ENCODE data around the gene CCDC57. TPM values are rescaled to one million over a fixed set of nuclear protein-coding genes. Genes with fewer than 3 reads are reported as not detected.

The CCDC57 gene
- total RNA-seq, 2 experiments from 2014 or later: 129 to 135 TPM

DNA sequence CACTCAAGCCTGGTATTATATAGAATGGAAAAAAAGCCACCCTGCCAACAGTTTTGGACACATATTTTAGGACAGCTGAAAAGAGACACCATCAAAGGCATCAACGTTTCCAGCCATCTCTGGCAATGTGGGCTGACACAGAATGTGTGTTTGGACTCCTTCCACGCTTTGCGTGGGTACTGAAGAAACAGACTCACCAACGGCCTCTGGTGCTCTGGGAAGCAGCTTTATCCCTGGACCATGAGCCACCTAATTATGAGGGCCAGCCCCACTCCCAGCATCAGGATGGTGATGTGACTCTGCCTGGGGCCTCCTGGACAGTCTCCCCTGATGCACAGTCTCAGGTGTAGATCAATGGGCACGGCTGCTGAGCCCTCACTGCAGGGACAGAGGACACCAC lies 27.9 kb downstream of the CCDC57 start:
- CTCF ChIA-PET: interaction anchor here (1.4 kb wide), 1 partner anchor 21 kb away, joined by 4 read pairs; no protein-coding TSS in a partner anchor
- Histone ChIP-seq H3K27me3 (ENCODE audit: control insufficient read depth in 1 of 2, insufficient read depth in 2 of 2, low read length in 2 of 2) (no peaks in the 10 kb centered on the region), H3K27ac (ENCODE audit: low read depth in 1 of 2, low read length in 2 of 2) (no peak overlapping the region), H3K9me3 (ENCODE audit: control insufficient read depth in 1 of 2, insufficient read depth in 1 of 2, low read length in 2 of 2) (no peaks in the 10 kb centered on the region), H3K36me3 (ENCODE audit: insufficient read depth, low read length) (peaks cover 36% of the 10 kb centered on the region), H3K4me1 (ENCODE audit: insufficient read depth, low read length) (no peaks in the 10 kb centered on the region), H3K4me3 (ENCODE audit: low read length) (no peak overlapping the region)
- H3K27me3 Mint-ChIP-seq: no peaks in the 10 kb centered on the region
- H3K9me3 Mint-ChIP-seq: no peaks in the 10 kb centered on the region
- no peaks in the 10 kb centered on the region for H3K4me1 Mint-ChIP-seq (ENCODE audit: low read depth)
- H3K4me3 Mint-ChIP-seq: no peak overlapping the region
- H3K27ac Mint-ChIP-seq: no peak overlapping the region
- DNase-seq (no peak), ATAC-seq (ENCODE audit: poor library complexity) (no peak)
- POLR2A ChIA-PET: no interaction called here
- TF ChIP-seq, protein P1, sequence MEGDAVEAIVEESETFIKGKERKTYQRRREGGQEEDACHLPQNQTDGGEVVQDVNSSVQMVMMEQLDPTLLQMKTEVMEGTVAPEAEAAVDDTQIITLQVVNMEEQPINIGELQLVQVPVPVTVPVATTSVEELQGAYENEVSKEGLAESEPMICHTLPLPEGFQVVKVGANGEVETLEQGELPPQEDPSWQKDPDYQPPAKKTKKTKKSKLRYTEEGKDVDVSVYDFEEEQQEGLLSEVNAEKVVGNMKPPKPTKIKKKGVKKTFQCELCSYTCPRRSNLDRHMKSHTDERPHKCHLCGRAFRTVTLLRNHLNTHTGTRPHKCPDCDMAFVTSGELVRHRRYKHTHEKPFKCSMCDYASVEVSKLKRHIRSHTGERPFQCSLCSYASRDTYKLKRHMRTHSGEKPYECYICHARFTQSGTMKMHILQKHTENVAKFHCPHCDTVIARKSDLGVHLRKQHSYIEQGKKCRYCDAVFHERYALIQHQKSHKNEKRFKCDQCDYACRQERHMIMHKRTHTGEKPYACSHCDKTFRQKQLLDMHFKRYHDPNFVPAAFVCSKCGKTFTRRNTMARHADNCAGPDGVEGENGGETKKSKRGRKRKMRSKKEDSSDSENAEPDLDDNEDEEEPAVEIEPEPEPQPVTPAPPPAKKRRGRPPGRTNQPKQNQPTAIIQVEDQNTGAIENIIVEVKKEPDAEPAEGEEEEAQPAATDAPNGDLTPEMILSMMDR (IDR thresholded peaks at IDR 0.05): no peak
- peaks cover 34% of the 10 kb centered on the region for H3K36me3 Mint-ChIP-seq (ENCODE audit: low read depth)
- intact Hi-C loops (cut with DNase I, micrococcal nuclease): no loop called here

DNA sequence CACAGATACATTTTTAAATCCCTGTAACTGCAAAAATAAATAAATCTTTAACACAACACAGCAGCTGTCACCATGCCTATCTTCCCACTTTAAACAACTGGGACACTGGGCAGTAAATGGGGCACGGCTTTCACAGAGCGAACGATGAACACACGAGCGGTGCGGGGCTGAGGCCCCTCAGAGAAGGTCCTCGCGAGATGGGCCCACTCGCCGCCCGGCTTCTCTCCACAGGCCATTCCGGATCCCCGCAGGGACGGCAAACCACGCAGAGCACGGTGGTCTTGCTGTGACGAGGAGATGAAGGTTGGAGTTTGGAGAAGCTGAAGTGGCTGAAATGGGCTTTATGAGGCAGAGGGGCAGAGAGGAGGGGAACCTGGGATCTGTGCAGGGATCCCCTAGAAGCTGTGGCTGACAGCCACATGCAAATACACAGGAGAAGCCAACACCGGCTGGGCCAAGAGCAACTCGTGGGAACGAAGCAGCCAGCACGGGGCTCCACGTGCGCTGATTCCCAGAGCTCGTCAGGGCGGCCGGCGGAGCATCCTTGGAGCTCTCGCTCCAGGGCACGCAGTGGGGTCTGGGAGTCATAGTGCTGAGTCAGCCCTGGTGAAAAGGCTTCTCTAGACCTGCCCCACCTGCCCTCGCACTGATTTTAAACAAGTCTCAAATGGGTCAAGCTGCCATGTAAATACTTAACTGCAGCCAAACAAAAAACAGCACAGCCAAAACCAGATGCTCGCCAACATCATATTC lies 31.7 kb downstream of the CCDC57 start:
- H3K36me3 Mint-ChIP-seq (ENCODE audit: low read depth): peaks cover 40% of the 10 kb centered on the region
- H3K4me1 Mint-ChIP-seq (ENCODE audit: low read depth): no peaks in the 10 kb centered on the region
- H3K4me3 Mint-ChIP-seq: no peak overlapping the region
- no peak overlapping the region for H3K27ac Mint-ChIP-seq
- TF ChIP-seq, protein P1 (IDR thresholded peaks at IDR 0.05): no peak
- peaks cover 39% of the 10 kb centered on the region for H3K36me3 ChIP-seq (ENCODE audit: insufficient read depth, low read length)
- CTCF ChIA-PET: interaction anchor here (0.5 to 1.1 kb wide), 2 partner anchors 55 to 216 kb away, joined by 3 to 4 read pairs; no protein-coding TSS in a partner anchor
- DNase-seq (no peak), ATAC-seq (ENCODE audit: poor library complexity) (no peak)
- POLR2A ChIA-PET: no interaction called here
- no peaks in the 10 kb centered on the region for H3K27me3 Mint-ChIP-seq
- intact Hi-C loops (cut with DNase I, micrococcal nuclease): no loop called here
- no peaks in the 10 kb centered on the region for H3K9me3 Mint-ChIP-seq
- H3K4me1 ChIP-seq (ENCODE audit: insufficient read depth, low read length): no peaks in the 10 kb centered on the region
- no peak overlapping the region for H3K27ac ChIP-seq (ENCODE audit: low read depth in 1 of 2, low read length in 2 of 2)
- no peak overlapping the region for H3K4me3 ChIP-seq (ENCODE audit: low read length)
- no peaks in the 10 kb centered on the region for H3K9me3 ChIP-seq (ENCODE audit: control insufficient read depth in 1 of 2, insufficient read depth in 1 of 2, low read length in 2 of 2)
- H3K27me3 ChIP-seq (ENCODE audit: control insufficient read depth in 1 of 2, insufficient read depth in 2 of 2, low read length in 2 of 2): no peaks in the 10 kb centered on the region

DNA sequence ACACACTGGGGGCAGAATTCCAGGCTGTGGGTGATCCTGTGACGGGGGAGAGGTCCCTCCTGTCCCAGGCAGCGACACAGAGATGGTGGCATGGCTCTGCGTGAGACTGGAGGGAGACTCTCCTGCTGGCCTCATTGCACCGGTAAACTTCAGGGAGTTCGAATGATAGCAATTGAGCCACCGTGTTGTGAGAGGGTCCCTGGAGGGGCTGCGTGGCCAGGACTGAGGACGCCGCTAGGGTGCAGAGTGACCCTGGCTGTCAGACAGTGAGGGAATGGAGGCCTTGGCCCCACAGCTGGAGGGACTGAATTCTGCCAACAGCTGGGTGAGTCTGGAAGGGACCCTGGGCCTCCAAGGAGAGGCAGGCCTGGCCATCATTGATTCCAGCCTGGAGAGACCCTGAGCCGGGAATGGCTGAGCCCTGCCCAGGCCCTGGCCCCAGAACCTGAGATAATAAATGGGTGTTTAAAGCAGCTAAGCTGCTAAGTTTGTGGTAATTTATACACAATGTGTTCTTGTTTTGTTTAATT lies 32.6 kb downstream of the CCDC57 start:
- H3K9me3 Mint-ChIP-seq: no peaks in the 10 kb centered on the region
- DNase-seq: no peak
- ATAC-seq (ENCODE audit: poor library complexity): no peak
- intact Hi-C loops (cut with DNase I, micrococcal nuclease): no loop called here
- Histone ChIP-seq H3K9me3 (ENCODE audit: control insufficient read depth in 1 of 2, insufficient read depth in 1 of 2, low read length in 2 of 2) (no peaks in the 10 kb centered on the region), H3K4me1 (ENCODE audit: insufficient read depth, low read length) (no peaks in the 10 kb centered on the region), H3K27me3 (ENCODE audit: control insufficient read depth in 1 of 2, insufficient read depth in 2 of 2, low read length in 2 of 2) (no peaks in the 10 kb centered on the region), H3K27ac (ENCODE audit: low read depth in 1 of 2, low read length in 2 of 2) (no peak overlapping the region), H3K36me3 (ENCODE audit: insufficient read depth, low read length) (peaks cover 41% of the 10 kb centered on the region), H3K4me3 (ENCODE audit: low read length) (no peak overlapping the region)
- POLR2A ChIA-PET: no interaction called here
- H3K27me3 Mint-ChIP-seq: no peaks in the 10 kb centered on the region
- H3K27ac Mint-ChIP-seq: no peak overlapping the region
- TF ChIP-seq, protein P1 (IDR thresholded peaks at IDR 0.05): no peak
- CTCF ChIA-PET: no interaction called here
- H3K4me3 Mint-ChIP-seq: no peak overlapping the region
- no peaks in the 10 kb centered on the region for H3K4me1 Mint-ChIP-seq (ENCODE audit: low read depth)
- H3K36me3 Mint-ChIP-seq (ENCODE audit: low read depth): peaks cover 43% of the 10 kb centered on the region

Data from CD4-positive, alpha-beta T cell (primary cell).